GM21367 (cell line): Measurements from ENCODE around the gene CLTB.
"Not testable (repeated sequence)": the region's sequence is repeated elsewhere in the genome, so short reads cannot be mapped to it uniquely, and the experiment has no call there.

Experiments
- ATAC-seq: cut with Tn5 transposase; IDR thresholded peaks from one replicate; pipeline ENCODE4 v1.9.1; 2021; ENCODE audit not compliant: unreplicated experiment

The CLTB gene

GRCh38 chr5:176427971-176428370, 11.6 kb upstream of the CLTB start:
- ATAC-seq = no peak

GRCh38 chr5:176426876-176427275, 10.5 kb upstream of the CLTB start:
- ATAC-seq = no peak

- ATAC-seq = no peak
Observed at GRCh38 chr5:176425791-176426190, 9.5 kb upstream of the CLTB start.

- no peak for ATAC-seq
Observed at GRCh38 chr5:176425138-176425537, 8.8 kb upstream of the CLTB start.

GRCh38 chr5:176424181-176424580, 7.8 kb upstream of the CLTB start:
- ATAC-seq = no peak

GRCh38 chr5:176420972-176421544, 4.7 kb upstream of the CLTB start:
- no peak for ATAC-seq

- ATAC-seq = no peak
Observed at GRCh38 chr5:176420086-176420485, 3.7 kb upstream of the CLTB start.

- ATAC-seq = no peak
Observed at GRCh38 chr5:176418251-176418650, 1.9 kb upstream of the CLTB start.

- ATAC-seq = no peak
Observed at GRCh38 chr5:176416965-176417364, 626 bp upstream of the CLTB start.

GRCh38 chr5:176415240-176415951, 943 bp downstream of the CLTB start:
- ATAC-seq = no peak

GRCh38 chr5:176414704-176415103, 1.6 kb downstream of the CLTB start:
- no peak for ATAC-seq

GRCh38 chr5:176413709-176414191, 2.6 kb downstream of the CLTB start:
- ATAC-seq = no peak

GRCh38 chr5:176413255-176413565, 3.1 kb downstream of the CLTB start:
- ATAC-seq = no peak

GRCh38 chr5:176412517-176413254, 3.7 kb downstream of the CLTB start:
- ATAC-seq = no peak

- ATAC-seq = no peak
Observed at GRCh38 chr5:176410486-176411180, 5.7 kb downstream of the CLTB start.

GRCh38 chr5:176409765-176410164, 6.6 kb downstream of the CLTB start:
- no peak for ATAC-seq

- ATAC-seq = no peak
Observed at GRCh38 chr5:176408590-176408989, 7.7 kb downstream of the CLTB start.

- not testable (repeated sequence) for ATAC-seq
Observed at GRCh38 chr5:176408252-176408573, 8.1 kb downstream of the CLTB start.

GRCh38 chr5:176407456-176408251, 8.7 kb downstream of the CLTB start:
- no peak for ATAC-seq

GRCh38 chr5:176406436-176407052, 9.8 kb downstream of the CLTB start:
- no peak for ATAC-seq
